ENCODE results near the gene RNU4-1.

Gene RNU4-1

GRCh38 chr12:120276734-120277133, 16.3 kb downstream of the RNU4-1 start:
- Histone ChIP-seq H3K27ac (ENCODE audit: extremely low read depth, low read depth, low read length) (no peak overlapping the region), H3K36me3 (ENCODE audit: control insufficient read depth in 2 of 2, insufficient read depth in 1 of 2, low read length in 2 of 2) (no peaks in the 10 kb centered on the region), H3K4me1 (ENCODE audit: control insufficient read depth, insufficient read depth, low read length) (no peaks in the 10 kb centered on the region), H3K4me3 (ENCODE audit: low read depth, low read length) (no peak overlapping the region), H3K9me3 (ENCODE audit: control insufficient read depth, insufficient read depth, low read depth, low read length) (no peaks in the 10 kb centered on the region)
- CTCF ChIA-PET: interaction anchor here (1.0 kb wide), 1 partner anchor 48 kb away, joined by 3 read pairs; no protein-coding TSS in a partner anchor
- TF ChIP-seq YY2 (tag by site-specific recombination; IDR thresholded peaks at IDR 0.05) (no peak), ZNF362 (tag by site-specific recombination; IDR thresholded peaks at IDR 0.05) (no peak), ZNF768 (tag by site-specific recombination; IDR thresholded peaks at IDR 0.05) (no peak), ZNF544 (tag by site-specific recombination; IDR thresholded peaks at IDR 0.05) (no peak), ZNF501 (tag by site-specific recombination; IDR thresholded peaks at IDR 0.05) (no peak), EGR2 (tag by site-specific recombination; IDR thresholded peaks at IDR 0.05; ENCODE audit: low read depth) (no peak), ZNF148 (tag by site-specific recombination; IDR thresholded peaks at IDR 0.05; ENCODE audit: borderline replicate concordance) (no peak), ZNF423 (tag by site-specific recombination; IDR thresholded peaks at IDR 0.05) (no peak), HOXC10 (CRISPR knock-in tag; IDR thresholded peaks at IDR 0.05) (no peak), ZNF112 (tag by site-specific recombination; IDR thresholded peaks at IDR 0.05) (no peak), ZBTB1 (tag by site-specific recombination; IDR thresholded peaks at IDR 0.05) (no peak), ZNF2 (tag by site-specific recombination; IDR thresholded peaks at IDR 0.05) (no peak), KLF16 (tag by site-specific recombination; IDR thresholded peaks at IDR 0.05) (no peak), ZNF621 (tag by site-specific recombination; IDR thresholded peaks at IDR 0.05) (no peak), ZNF391 (tag by site-specific recombination; IDR thresholded peaks at IDR 0.05; ENCODE audit: borderline replicate concordance, low read depth) (no peak), KLF10 (tag by site-specific recombination; IDR thresholded peaks at IDR 0.05) (no peak), ZNF132 (tag by site-specific recombination; IDR thresholded peaks at IDR 0.05; ENCODE audit: borderline replicate concordance) (no peak), ZNF548 (tag by site-specific recombination; IDR thresholded peaks at IDR 0.05) (no peak), ZNF791 (tag by site-specific recombination; IDR thresholded peaks at IDR 0.05) (no peak)
- POLR2A ChIA-PET: interaction anchor here (3.1 kb wide), 1 partner anchor 15 kb away, joined by 16 read pairs; the partner anchor contains the start of gene RNU4-2

GRCh38 chr12:120267736-120268135, 25.3 kb downstream of the RNU4-1 start:
- no peak for TF ChIP-seq GFI1B (tag by site-specific recombination; IDR thresholded peaks at IDR 0.05)
- TF ChIP-seq ZNF133 (tag by site-specific recombination; IDR thresholded peaks at IDR 0.05): no peak
- no peak for TF ChIP-seq TRIM28 (IDR thresholded peaks at IDR 0.05; ENCODE audit: borderline replicate concordance, low read length)
- TF ChIP-seq ZNF701 (tag by site-specific recombination; IDR thresholded peaks at IDR 0.05): no peak
- no peak for TF ChIP-seq ZNF76 (tag by site-specific recombination; IDR thresholded peaks at IDR 0.05; ENCODE audit: borderline replicate concordance, low read depth)
- TF ChIP-seq ZNF561 (tag by site-specific recombination; IDR thresholded peaks at IDR 0.05; ENCODE audit: borderline replicate concordance): no peak
- Histone ChIP-seq H3K4me1 (ENCODE audit: control insufficient read depth, insufficient read depth, low read length) (0 out of 2 replicates have a peak, but pooled peaks cover 4% of the 10 kb centered on the region), H3K36me3 (ENCODE audit: control insufficient read depth in 2 of 2, insufficient read depth in 1 of 2, low read length in 2 of 2) (no peaks in the 10 kb centered on the region), H3K9me3 (ENCODE audit: control insufficient read depth, insufficient read depth, low read depth, low read length) (no peaks in the 10 kb centered on the region), H3K27ac (ENCODE audit: extremely low read depth, low read depth, low read length) (no peak overlapping the region), H3K4me3 (ENCODE audit: low read depth, low read length) (no peak overlapping the region)
- CTCF ChIA-PET: interaction anchor here (0.8 to 16.4 kb wide), 5 partner anchors 16 to 42 kb away, joined by 3 to 581 read pairs (median 4); partner anchors contain the start of gene SIRT4
- POLR2A ChIA-PET: interaction anchor here (1.4 to 8.6 kb wide), 3 partner anchors 24 to 68 kb away, joined by 5 to 126 read pairs (median 98); partner anchors contain the start of genes RNU4-2 and RPLP0
